GM18870 (cell line): ENCODE measurements around the gene LASP1.
"Not testable (repeated sequence)": the region's sequence is repeated elsewhere in the genome, so short reads cannot be mapped to it uniquely, and the experiment has no call there.

ENCODE experiments used
- ATAC-seq: cut with Tn5 transposase; IDR thresholded peaks from one replicate; pipeline ENCODE4 v1.9.1; 2021; ENCODE audit warnings: moderate library complexity; ENCODE audit not compliant: unreplicated experiment

LASP1 gene

DNA sequence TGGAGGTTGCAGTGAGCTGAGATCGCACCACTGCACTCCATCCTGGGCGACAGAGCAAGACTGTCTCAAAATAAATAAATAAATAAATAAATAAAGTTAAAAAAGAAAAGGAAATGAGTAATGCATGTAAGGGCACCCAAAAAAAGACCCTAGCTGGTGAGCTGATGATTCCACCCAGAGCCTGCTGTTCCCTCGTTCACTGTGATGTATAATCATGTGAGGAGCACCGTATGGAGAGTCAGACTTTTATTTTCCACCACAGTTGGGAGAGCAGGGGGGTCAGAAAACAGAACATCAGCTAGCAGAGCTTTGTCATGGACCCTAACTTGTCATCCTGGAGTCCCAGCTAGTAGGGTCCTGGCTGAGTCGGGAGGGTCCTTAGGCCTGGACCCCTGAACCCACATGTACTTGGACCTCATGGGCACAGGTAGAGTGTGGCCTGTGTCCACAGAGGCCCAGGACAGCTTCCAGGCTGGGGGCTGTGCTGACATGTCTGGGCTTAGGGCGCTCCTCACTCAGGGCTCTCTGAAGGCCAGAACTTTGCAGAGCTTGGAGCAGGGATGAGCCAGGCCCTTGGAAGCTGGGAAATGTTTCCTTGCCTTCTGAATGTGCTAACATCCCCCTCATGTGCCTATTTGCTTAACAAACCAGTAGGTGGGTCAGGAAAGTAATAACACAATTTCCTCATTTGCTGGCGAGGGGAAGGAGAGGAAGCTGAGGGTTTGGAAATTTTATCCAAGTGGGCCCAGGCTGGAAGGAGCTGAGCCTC is 36.8 kb downstream of the LASP1 start:
- ATAC-seq, result no peak

DNA sequence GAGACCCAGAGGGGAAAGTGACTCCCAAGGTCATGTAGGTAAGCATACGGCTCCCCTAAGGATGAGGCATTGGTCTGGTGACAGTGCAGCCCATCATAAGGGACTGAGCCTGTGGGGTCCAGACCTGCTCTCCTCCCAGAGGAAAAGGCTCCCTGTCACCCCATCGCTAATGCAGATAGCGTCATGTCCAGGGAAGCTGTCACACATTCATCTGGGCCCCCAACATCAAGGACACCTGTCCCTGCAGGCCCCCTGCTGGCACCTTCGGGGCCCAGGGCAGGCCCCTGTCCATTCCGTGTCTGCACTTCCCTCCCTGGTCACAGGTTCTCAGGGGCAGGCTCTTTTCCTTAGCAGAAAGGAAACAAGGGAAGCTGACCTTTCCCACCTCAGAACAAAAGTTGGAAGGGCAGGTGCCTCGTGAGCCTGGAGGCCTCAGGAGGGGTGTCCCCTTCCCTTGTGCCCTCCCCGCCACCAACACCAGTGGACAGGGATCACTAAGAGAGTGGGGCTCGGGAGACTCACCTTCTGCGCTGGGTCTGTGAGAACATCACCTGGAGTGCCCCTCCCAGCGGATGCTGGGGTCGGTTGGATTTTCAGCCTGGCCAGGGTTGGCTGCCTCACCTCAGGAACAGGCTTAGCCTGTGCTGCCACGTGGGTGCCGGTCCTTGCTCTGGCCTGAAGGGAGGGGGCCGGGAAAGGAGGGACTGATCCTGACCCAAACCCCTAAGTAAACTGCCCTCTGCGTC is 38.2 kb downstream of the LASP1 start:
- no peak for ATAC-seq

DNA sequence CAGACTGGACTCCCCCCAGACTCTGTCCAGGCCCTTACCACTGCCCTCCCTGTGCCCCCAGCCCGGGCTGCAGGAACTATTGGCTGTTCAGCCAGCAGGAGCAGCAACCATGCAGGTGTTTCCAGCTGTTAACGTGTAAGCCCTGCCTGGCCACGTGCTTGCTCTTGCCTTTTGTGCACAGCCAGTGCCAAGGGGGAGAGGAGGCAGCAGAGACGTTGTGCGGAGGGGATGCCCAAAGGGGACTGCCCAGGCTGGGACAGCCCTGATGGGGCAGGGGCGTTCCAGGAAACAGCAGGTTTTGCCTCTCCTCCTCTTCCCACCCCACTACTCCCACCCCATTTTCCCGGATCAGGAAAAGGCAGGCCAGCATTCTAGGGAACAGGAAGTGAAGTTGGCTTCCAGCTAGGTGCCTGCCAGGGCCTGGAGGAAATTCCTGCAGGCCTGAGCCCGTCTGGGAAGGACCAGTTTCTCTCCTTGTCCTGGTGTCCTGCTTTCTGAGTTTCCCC is 38.9 kb downstream of the LASP1 start:
- ATAC-seq, result no peak

DNA sequence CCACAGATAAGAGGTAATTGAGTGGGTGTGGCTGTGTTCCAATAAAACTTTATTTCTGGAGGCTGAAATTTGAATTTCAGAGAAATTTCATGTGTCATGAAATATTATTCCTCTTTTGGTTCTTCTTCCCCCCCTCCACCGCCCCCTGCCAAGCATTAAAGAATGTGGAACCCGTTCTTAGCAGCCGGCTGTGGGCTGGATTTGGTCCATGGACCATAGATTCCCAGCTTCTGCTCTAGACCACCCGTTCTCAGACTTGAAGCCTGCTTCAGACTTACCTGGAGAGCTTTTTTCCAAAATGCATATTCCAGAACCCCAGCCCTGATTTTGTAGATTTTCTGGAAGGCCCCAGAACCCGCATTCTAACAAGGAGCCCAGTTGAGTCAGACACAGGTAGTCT is 40.5 kb downstream of the LASP1 start:
- ATAC-seq, result no peak

DNA sequence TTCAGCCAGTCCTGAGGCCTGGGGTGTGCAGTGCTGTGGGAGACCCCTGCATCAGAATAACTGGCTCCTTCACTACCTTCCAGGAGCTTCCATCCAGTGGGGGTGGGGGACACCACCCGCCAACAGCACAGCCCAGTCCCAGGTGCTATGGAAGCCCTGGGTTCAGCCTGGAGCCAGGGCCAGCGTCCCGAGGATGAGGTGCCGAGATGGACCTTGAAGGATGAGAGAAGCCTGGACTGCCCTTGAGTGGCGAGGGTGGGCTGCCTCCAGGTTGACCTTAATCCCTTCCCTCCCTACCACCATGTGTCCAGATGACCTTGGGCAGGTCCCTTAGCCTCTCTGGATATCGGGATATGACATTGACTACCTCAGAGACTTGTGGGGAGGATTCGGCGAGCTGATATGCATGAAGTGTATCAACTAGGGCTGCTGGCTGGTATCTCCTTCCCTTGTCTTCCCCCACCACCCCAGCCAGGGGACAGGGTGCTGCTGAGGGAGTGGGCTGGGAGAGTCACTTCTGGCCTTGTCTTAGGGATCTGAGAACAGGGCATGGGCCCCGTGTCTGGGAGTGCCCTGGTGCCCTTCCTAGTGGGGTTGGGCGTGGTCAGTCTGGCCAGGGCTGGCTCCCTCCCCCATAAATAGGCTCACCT is 41.3 kb downstream of the LASP1 start:
- ATAC-seq, result no peak

DNA sequence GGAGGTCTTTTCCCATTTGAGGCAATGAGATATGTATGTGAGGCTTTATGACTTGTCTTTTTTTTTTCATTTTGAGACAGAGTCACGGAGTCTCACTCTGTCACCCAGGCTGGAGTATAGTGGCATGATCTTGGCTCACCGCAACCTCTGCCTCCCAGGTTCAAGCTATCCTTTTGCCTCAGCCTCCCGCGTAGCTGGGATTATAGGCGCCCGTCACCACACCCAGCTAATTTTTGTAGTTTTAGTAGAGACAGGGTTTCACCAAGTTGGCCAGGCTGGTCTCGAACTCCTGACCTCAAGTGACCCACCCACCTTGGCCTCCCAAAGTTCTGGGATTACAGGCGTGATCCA is 41.8 kb downstream of the LASP1 start:
- ATAC-seq, result not testable (repeated sequence)

DNA sequence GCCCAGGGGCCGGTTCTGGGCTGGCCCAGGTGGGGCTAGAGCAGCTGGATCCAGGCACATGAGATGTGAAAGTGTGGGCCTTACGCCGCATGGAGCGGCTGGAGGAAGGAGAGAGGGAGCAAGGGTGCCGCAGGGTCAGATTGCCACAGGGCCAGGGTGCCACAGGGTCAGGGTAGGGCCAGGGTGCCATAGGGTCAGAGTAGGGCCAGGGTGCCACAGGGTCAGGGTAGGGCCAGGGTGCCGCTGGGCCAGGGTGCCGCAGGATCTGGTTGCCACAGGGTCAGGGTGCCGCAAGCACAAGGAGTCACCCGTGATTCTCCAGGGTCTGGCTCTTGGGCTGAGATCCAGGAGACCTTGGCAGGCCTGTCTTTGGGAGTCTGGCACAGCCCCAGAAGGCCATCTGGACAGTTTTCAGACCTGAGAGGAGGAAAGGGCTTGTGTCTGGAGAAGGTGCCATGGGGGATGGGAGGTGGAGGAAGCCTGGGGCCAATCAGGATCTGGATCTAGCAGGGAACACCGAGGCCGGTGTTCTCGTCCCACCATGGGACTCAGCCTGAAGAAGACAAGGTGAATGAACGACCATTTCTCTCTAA is 42.5 kb downstream of the LASP1 start:
- no peak for ATAC-seq

DNA sequence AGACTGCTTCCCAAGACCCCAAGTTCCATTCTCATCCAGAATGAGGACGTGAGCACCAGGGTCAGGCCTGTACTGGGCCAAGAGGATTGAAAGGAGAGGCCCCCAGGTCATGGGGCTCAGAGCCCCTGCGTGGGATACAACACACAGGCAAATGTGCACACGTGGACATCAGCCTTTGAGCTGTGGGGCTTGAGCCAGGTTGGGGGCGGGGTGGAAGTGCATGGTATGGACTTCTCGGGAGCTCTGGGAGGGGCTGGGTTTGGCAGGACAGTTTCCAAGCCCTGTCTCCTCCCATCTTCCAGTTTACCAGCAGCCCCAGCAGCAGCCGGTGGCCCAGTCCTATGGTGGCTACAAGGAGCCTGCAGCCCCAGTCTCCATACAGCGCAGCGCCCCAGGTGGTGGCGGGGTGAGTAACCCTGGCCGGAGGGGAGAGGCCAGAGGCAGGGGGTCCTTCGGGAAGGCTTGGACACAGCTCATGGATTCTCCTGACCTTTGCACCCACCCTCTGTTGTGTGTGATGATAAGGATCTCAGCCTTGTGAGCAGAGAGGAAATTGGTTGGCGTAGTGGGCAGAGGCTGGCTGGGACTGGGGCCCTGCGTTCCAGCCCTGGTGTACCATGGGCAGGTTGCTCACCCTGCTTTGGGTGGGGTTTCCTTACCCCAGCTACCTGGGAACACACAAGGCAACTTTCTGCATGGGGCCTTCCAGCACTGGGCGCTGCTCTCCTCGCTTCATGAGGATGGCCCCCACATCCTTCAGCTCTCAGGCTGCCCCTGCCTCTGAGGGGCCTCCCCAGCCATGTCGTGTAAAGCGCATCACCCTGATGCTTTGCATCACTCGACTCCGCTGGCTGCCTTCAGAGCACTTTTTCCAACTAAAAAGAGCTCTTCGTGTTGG is 45.1 kb downstream of the LASP1 start:
- ATAC-seq, result no peak

DNA sequence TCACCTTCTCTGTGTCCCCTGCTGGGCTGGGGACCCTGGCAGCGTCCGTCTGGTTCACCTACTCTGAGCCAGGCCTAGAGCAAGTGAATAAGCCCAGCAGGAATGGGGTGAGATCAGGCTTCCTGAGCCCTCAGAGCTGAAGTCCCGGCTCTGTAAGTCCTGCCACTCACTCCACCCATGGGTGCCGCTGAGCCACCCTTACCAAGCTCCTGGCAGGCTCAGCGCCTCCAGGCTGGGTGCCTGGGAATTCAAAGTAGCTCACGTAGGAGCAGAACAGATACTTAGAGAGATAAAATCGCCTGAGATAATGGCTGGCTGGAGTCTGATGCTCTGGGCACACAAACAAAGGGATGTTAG is 45.8 kb downstream of the LASP1 start:
- ATAC-seq, result no peak

DNA sequence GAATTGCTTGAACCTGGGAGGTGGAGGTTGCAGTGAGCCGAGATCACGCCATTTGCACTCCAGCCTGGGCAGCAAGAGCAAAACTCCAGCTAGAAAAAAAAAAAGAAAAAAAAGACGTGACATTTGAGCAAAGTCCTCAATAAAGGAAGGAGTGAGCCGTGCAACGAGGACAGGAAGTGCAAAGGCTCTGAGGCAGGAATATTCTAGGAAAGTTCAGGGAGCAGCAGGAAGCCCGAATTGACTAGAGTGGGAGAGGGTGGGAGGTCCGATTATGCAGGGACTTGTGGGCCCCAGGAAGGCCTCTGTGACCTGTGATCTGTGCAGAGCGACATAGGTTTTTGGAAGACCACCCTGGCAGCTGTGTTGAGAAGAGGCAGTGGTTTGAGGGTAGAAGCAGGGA is 46.9 kb downstream of the LASP1 start:
- ATAC-seq, result no peak

DNA sequence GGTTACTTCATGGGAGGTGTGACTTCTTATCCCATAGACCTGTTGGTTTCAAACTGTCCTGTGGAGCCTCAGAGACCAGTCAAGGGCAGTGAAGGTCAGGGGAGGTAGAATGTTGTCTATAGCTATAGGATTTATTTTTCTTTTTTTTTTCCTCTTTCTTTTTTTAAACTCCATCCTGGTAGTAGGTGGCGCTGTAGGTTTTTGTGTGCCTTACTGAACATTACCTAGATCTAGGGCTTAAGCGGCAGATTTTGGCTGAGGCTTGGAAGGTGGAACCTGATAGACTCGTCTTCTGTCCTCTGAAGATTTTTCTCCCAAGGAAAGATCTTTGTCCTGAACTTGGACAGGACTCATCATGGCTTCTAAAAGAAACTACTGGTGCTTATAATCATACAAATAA is 47.4 kb downstream of the LASP1 start:
- ATAC-seq, result no peak

DNA sequence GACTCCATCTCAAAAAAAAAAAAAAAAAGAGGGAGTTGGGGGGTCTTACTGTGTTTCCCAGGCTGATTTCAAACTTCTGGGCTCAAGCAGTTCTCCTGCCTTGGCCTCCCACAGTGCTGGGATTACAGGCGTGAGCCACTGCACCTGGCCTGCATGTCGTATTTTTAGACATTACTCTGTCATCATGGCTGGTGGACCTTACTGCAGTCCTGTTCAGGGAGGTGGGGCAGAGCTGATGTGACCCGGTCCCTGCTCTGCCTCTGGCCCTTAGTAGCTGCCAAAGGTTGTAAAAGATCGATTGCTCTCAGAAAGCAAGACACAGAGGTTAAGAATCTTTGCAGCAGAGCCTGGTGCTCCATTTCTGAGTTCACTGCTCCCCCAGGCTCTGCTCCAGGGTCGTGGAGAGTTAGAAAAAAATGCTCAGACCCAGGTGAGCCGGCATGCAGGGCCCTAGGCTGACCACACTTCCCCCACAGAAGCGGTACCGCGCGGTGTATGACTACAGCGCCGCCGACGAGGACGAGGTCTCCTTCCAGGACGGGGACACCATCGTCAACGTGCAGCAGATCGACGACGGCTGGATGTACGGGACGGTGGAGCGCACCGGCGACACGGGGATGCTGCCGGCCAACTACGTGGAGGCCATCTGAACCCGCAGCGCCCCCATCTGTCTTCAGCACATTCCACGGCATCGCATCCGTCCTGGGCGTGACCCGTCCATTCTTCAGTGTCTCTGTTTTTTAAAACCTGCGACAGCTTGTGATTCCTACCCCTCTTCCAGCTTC is 48.5 kb downstream of the LASP1 start:
- no peak for ATAC-seq

DNA sequence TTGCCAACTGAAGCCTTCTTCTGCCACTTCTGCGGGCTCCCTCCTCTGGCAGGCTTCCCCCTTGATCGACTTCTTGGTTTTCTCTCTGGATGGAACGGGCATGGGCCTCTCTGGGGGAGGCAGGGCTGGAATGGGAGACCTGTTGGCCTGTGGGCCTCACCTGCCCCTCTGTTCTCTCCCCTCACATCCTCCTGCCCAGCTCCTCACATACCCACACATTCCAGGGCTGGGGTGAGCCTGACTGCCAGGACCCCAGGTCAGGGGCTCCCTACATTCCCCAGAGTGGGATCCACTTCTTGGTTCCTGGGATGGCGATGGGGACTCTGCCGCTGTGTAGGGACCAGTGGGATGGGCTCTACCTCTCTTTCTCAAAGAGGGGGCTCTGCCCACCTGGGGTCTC is 49.1 kb downstream of the LASP1 start:
- ATAC-seq, result no peak

DNA sequence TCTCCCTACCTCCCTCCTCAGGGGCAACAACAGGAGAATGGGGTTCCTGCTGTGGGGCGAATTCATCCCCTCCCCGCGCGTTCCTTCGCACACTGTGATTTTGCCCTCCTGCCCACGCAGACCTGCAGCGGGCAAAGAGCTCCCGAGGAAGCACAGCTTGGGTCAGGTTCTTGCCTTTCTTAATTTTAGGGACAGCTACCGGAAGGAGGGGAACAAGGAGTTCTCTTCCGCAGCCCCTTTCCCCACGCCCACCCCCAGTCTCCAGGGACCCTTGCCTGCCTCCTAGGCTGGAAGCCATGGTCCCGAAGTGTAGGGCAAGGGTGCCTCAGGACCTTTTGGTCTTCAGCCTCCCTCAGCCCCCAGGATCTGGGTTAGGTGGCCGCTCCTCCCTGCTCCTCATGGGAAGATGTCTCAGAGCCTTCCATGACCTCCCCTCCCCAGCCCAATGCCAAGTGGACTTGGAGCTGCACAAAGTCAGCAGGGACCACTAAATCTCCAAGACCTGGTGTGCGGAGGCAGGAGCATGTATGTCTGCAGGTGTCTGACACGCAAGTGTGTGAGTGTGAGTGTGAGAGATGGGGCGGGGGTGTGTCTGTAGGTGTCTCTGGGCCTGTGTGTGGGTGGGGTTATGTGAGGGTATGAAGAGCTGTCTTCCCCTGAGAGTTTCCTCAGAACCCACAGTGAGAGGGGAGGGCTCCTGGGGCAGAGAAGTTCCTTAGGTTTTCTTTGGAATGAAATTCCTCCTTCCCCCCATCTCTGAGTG is 49.6 kb downstream of the LASP1 start:
- no peak for ATAC-seq

DNA sequence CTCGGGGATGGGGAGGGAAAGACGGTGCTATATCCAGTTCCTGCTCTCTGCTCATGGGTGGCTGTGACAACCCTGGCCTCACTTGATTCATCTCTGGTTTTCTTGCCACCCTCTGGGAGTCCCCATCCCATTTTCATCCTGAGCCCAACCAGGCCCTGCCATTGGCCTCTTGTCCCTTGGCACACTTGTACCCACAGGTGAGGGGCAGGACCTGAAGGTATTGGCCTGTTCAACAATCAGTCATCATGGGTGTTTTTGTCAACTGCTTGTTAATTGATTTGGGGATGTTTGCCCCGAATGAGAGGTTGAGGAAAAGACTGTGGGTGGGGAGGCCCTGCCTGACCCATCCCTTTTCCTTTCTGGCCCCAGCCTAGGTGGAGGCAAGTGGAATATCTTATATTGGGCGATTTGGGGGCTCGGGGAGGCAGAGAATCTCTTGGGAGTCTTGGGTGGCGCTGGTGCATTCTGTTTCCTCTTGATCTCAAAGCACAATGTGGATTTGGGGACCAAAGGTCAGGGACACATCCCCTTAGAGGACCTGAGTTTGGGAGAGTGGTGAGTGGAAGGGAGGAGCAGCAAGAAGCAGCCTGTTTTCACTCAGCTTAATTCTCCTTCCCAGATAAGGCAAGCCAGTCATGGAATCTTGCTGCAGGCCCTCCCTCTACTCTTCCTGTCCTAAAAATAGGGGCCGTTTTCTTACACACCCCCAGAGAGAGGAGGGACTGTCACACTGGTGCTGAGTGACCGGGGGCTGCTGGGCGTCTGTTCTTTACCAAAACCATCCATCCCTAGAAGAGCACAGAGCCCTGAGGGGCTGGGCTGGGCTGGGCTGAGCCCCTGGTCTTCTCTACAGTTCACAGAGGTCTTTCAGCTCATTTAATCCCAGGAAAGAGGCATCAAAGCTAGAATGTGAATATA is 50.8 kb downstream of the LASP1 start:
- ATAC-seq, result no peak

DNA sequence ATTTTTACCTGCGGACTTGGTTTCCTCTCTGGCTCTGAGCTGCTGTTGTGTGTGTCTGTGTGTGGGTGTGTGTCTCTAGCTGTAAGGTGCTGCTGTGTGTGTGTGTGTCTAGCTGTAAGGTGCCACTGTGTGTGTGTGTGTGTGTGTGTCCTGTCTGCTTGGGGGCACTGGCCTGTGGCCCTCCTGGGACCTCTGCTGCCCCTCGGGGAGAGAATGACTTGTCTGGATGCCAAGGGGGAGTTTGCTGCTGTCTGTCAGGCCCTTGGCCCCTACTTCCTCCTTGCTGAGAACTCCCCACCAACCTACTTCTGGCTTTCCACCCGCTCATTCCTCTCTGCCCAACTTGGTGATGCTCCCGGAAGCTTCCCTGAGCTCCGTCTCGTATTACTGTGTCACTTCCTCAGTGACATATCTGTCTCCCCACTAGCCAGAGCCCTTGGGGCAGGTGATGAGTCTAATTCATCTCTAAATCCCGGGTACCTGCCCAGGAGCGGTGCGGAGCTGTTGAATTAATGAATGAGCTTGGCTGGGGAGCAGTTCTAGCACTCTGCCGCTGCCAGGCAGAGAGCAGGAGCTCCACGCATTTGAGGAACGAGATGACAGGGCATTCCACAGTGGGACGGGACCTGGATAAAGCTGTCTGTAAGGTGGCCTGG is 52.0 kb downstream of the LASP1 start:
- ATAC-seq, result no peak

DNA sequence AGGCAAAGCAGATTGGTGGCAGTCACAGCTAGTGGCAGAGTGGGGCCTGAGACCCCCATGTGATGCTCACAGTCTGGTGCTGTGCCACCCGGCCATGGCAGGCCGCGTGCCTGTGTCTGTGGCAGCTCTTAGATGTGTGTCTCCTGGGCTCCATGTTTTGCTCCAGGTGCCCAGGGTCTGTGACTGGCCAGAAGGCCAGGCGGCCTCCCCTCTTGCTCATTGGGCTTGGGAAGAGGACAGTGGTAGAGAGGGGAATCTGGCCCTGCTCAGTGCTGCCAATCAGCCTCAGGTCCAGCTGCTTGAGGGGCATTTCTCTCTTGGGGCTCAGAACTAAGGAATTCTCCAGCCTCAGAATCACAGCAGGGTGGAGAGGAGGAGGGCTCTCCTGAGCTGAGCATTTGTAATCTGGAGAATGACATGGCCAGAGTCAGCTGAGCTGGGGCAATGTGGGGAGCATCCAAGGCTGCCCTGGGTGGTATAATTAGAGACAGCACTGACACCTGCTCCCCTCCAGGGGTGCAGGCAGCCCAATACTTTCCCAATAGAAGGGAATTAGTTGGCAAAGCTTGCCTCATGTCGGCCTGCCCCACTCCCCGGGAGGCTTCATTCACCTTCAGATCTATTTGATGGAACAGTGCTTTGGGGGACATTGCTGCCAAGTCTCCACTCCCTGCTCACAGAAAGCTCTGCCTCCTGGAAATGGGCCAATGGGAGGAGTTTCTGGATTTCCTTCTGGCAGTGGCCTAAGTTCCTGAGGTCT is 52.9 kb downstream of the LASP1 start:
- ATAC-seq, result no peak
